Activated CD4-positive, alpha-beta T cell treated with anti-CD3 and anti-CD28 coated beads for 48 hours (primary cell): ENCODE results near the gene IRF1.
"Not testable (repeated sequence)": the region's sequence is repeated elsewhere in the genome, so short reads cannot be mapped to it uniquely, and the experiment has no call there.

Experiments used
- DNase-seq: peaks from one replicate; pipeline ENCODE4 v3.0.0-alpha.2; 2020

Gene IRF1

DNA sequence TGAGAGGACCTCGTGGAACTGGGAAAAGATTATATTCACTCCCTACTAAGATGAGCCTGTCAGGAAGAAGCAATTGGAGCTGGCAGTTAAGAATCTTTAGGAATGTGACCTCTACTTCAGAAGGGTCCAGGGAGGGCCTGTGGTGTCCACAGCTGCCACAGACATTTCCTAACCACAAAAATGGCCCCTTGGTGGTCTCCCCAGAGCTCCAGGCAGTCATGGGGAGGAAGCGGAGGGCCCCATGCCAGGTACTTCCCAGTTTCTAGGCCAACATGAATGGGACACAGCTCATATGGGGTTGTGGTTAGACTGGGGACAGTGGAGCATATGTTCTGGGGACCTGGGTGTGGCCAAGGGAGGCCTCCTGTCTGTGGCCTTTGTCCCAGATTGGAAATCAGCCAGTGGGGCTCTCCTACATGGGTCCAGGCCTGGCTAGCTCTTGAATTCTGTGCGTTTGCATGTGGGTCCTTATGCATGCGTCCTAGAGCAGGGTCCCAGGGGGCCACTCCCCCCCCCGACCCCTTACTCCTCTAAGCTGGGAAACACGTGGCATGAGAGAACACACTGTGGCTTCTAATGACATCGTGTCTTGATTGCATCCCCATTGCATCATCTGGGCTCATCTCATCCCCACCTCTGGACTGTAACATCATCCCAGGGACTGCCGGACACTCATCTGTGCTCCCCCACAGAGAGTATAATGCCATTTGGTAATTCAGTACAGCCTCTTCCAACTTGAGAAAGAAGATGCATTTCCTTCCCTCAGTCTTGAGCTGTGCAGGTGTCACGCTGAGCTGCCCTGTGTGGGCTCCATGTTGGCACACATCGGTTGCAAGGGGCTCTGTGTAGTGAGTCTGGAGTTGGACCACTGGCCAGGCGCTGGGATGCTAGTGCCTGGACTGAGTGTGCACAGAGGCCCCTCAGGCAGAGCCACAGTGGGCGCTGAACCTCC, 31.3 kb downstream of the IRF1 start:
- DNase-seq = no peak

DNA sequence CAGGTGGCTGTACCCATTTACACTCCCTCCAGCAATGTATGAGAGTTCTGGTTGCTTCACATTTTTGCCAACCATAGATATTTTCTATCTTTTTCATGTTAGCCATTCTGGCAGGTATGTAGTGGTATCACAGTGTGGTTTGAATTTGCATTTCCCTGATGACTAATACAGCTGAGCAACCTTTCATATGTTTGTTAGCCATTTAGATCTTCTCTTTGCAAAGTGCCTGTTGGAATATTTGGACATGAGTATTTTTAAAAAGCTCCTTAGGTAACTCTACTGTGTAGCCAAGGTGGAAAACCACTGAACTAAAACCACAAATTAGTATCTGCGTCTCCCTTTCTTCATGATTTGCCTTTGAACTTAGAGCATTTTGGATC, 31.9 kb downstream of the IRF1 start:
- DNase-seq = no peak

DNA sequence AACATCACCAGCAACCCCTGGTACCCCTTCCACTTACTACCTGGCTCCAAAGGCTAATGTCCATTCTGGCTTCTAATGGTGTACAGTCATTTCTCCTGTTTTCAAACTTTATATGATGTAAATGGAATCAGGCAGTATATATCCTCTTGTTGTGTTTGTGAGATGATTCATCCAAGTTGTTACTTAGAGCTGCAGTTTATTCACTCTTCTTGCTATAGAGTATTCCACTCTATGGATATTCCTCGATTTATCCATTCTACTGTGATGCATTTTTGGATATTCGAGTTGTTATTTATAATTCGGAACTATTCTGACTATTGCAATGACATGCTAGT, 32.4 kb downstream of the IRF1 start:
- DNase-seq = no peak

DNA sequence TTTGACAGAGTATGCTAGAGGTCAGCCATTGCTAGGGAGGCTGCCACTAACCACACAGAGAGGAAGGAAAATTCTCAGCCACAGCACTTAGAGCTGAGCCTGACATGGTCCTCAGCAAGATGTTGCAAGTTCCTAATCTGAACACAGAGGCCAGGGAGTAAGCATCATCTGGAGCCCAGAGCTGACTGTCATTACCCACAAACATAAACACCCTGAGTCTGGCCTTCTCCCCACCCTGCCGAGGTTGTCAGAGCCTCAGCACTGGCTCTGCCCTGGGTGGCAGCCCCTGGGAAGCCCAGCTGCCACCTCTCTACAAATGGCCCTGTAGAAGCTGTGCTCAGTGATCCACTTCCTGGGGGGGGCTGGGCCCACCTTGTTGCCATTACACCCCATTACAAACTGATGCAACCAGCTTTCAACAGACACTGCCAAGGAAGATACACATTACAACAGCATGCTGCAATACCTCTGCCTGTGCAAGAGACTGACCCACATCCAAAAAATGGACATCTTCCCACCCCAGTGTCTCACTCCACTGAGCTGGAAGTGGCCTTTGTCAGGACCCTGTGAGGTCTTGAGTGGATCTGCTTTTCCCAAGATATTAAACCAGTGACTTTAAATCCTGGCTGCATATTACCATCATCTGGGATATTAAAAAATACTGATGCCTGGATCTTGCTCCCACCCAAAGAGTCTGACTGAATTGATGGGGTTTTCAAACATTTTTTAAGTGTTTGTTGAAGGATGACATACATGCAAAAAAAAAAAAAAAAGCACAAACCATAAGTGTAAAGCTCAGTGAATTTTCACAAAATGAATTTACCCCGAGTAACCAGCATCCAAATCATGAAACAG, 33.0 kb downstream of the IRF1 start:
- no peak for DNase-seq

DNA sequence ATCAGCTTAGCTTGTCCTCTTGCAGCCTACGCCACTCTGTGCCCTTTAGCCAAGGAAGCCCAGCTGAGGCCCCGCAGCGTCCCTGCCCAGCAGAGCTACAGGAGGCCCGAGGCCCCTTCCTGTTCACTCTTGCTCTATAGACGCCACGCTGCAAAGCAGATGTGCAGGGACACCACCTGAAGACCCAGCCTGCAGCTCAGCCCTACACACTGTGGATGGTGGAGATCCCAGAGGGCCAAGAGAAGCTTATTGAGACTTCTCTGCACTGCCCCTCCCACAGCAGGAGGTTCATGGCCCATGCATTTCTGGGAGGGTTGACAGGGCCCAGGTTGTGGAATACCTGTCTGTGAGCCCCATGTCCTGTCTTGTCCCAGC, 33.6 kb downstream of the IRF1 start:
- no peak for DNase-seq

DNA sequence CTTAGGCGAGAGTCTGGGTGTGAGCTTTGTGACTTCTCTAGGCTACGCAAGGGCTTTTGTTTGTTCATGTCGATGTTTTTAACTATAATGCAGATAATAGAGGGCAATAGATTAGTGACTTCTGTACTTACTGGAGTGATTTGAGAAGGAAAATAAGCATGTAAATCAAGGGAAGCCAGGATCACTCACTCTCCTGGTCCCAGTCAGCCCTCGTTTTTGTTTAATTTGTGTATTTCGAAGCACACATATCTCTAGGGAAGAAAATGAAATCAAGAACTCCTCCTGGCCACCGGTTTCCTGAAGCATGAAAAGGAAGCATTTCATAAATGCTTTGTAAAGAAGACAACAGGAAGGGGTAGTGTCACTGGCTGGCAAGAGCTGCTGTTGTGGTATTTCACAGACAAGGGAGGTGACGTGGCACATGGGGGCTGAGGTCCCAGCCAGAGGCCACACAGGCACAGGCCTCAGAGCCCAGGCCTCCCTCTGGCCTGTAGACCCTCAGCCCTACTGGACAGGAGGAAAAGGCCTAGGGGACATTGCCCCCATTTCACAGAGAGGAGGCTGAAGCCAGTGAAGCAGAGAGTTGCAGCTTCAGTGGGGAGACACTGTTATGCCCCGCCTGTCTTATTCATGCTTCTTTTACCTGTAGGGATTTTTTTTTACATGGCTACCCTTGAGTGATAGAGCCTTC, 34.1 kb downstream of the IRF1 start:
- DNase-seq = peak; percentile 58

DNA sequence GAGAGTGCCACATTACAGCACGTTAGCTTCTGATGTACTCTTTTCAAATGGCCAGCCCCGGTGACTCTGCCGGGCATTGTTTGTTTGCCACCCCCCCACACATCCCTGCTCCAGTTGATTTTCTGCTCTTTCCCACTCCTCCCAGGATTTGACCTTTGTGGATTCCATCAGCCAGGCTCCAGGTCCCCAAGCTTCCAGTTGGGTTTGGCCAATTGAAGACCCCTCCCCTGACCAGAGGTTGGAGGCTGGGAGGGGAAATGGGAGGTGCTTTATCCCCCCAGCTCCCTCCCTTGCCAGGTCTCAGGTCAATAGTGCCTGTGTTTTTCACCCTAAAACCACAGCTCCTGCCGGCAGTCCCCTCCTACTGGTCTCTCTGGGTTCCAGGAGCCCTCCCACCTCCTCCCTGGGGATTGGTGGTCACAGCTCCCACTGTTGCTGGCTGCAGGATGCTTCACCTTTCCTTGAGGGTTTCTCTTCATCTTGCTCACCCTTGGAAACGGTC, 34.9 kb downstream of the IRF1 start:
- no peak for DNase-seq

DNA sequence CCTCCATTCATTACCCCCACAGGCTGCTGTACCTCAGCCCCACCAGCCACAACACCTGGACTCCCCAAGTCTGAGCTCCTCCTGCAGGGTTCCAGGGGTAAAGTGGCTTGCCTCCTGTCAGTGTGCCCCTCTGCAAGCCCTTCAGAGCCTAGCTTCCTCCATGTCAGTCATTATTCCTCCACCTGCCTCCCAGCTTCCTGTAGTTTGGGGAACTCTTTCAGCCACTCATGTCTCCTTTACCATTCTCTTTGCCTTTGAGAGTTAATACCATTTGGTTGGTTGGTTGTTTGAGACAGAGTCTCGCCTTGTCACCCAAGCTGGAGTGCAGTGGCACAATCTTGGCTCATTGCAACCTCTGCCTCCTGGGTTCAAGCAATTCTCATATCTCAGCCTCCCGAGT, 36.2 kb downstream of the IRF1 start:
- DNase-seq = no peak

DNA sequence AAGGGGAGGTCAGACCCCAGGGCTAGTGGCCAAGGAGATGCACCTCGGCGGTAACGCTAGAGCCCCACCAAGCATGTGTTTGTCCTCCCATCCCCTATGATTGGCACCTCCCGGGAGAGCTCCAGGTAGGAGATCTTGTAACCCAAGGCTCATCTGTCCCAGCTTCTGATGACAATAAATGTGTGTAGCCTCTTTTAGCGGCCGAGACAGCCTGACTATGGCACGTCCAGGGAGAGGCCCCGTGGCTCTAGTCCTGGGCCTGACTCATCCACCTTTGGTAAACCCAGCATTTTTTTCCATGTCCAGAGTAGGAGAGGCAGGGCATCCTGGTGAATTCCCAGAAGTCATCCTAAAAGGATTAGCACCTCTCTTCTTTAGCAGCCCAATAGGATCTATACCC, 39.2 kb downstream of the IRF1 start:
- no peak for DNase-seq

DNA sequence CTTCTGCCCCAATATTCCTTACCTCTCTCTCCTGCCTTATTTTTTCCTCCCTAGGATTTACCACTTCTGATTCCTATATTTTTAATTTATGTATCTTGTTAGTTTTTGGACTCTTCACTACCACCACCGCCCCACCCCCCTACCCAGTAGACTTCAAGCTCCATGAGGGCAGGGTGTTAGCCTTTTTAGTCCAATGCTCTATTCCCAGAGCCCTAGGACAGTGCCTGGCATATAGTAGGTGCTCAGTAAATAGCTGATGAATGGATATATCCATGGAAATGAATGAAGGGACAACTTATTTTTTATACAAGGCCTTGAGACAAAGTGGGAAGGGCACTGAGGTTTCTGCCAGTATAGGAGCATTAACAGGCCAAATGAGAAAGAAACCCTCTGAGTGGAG, 41.5 kb downstream of the IRF1 start:
- DNase-seq = no peak

DNA sequence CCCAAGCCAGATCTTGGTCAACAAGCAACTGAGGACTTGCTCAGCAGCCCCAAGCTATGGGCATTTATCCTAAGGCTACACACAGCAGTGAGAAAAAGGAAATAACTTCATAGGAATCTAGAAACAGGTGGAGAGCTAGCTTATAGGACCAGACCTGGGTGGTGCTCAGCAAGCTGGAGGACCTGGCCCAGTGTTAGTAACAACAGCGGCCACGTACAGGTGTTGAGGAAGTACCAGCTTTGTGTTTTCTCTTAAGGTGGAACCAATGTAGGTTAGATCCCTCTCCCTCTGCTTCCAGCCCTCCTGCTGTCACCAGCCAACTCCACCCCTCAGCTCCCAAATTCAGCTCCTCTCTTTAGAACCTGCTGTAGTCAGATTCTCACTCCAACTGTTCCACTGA, 43.4 kb downstream of the IRF1 start:
- no peak for DNase-seq

DNA sequence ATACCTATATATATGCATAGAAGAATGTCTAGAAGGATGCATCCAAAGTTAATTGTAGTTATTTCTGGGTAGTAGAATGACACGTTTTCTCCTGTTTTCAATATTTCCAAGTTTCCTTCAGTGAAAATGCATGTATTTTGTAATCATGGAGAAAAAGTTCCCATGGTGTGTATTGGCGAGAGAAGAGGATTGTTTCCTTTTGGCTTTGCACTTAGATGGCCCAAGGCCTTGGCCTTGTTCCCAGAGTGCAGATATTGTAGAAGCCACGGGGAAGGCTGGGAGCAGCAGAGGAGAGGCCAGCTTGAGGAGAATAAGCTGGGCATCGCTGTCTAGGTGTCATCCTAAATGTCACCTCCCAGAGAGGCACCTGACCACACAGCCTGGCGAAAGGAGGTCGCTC, 44.0 kb downstream of the IRF1 start:
- no peak for DNase-seq

DNA sequence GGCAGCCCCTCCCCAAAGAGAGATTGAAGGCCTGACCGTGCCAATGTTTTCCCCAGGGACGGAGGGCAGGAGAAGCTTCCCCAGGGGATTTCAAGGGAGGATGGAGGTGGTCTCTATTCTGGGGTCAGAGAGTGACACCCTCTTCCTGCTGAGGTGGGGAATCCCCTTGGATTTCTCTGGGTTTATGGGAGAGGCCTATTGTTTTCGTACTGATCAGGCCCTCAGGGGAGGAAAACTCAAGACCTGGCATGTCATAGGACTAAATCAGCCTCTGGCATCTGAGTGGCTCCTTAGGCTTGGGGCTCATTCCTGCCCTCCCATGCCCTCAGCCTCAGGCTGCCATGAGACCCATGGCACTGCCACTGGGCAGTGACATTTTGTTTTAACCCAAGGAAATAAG, 44.6 kb downstream of the IRF1 start:
- DNase-seq = no peak

DNA sequence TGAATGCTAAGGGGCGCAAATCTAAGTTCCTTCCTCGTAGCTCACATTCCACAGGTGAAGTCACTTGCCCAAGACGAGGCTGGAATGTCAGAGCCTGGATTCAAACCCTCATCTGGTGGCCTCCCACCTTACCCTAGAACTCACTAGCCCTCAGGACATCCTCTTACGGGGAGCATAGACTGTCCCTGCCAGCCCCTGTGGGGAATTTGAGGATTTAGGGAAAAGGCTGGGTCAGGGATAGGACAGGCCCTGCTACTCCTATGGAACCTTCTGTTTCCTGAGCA, 45.0 kb downstream of the IRF1 start:
- DNase-seq = no peak

DNA sequence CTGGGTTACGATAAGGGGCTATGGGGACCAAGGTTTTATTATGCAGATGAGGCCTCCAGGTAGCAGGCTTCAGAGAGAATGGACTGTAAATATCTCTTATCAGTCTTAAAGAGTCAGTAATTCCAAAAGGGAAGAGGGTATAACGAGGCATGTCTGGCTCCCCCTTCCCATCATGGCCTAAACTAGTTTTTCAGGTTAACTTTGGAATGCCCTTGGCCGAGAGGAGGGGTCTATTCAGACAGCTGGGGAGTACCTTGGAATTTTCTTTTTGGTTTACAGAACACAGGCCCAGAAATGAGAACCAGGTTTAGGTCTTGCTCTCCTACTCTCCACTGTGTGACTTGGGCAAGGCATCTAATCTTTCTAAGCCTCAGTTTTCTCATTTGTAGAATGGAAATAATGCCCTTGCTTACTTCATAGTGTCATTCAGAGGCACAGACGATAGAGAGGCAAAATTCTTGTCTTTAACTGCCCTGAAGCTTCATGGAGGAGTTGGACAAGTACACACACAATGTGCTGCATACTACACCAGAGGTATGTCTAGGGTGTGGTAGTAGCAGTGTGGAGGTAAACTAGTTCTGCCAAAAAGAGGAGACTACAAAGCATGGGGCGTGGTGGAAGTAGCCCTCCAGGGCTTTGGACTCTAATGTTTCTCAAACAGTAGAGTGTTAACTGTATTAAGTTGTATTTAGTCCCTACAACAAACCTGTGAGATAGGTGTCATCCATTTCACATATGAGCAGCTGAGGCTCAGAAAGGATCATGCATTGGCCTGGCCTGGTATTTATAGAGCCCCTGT, 45.5 kb downstream of the IRF1 start:
- DNase-seq = no peak

DNA sequence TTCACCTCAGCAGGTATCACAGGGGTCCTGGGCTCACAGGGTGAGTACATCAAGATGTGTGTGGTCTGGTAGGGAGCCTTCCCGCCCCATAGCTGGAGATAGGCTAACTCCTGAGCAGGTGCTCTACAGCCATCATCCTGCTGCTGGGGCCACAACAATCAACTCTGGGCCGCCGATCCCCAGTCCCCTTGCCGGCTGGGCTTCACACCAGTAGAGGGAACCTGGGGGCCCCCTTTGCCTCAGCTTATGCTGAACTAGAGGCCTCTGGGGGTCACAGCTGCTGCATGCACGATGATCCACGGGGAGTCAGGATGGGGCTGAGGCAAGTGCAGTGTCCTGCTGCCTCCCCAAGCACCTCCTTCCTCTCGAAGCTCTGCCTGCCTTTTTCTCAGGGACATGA, 46.5 kb downstream of the IRF1 start:
- DNase-seq = no peak

DNA sequence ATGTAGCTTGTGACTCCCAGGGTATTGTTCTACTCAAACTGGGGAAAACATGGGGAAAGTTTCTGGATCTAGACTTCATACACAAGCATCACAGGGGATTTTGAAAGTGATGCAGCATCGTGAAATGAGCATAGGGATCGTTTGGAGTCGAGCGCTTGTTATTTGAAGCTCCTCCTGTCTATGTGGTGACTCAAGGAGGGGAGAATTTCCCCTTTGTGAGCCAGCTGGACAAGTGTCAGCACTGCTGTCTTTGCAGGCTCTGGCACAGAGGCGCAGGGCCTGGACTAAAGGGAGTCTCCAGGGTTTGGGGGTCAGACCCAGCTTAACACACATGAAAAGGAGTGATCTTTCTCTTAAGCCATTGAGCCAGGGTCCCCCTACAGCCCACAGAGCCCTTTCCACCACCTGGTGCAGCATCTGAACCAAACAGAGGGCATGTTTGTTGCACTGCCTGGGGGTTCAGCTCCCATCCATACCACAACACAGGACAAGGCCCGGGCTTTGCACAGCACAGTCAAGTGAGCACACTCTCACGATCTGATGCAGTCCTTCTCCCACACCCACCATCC, 51.0 kb downstream of the IRF1 start:
- DNase-seq = no peak

DNA sequence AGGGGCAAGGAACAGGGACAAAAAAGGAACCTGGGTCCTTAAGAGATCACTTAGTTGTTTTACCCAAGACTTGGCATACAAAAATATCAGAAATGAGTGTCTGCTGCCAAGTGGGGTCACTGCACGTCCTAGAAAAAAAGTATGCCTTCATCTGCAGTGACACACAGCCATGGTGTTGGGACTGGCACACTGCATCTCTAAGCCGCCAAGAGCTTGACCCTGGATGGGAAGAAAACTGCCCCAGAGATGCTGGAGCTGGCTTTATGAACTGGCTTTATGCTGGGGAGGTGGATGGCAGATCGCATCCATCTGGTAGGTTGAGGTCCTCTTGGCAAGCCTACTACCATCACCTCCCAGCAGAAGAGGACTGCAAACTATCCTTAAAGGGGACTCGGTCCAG, 51.7 kb downstream of the IRF1 start:
- DNase-seq = no peak

DNA sequence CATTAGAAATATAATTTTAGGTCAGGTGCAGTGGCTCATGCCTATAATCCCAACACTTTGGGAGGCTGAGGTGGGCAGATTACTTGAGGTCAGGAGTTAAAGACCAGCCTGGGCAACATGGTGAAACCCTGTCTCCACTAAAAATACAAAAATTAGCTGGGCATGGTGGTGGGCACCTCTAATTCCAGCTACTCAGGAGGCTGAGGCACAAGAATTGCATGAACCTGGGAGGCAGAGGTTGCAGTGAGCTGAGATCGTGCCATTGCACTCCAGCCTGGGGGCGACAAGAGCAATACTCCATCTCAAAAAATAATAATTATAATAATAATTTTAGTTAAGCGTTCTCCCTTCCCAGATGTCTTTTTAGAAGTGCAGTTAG, 52.3 kb downstream of the IRF1 start:
- DNase-seq = not testable (repeated sequence)

DNA sequence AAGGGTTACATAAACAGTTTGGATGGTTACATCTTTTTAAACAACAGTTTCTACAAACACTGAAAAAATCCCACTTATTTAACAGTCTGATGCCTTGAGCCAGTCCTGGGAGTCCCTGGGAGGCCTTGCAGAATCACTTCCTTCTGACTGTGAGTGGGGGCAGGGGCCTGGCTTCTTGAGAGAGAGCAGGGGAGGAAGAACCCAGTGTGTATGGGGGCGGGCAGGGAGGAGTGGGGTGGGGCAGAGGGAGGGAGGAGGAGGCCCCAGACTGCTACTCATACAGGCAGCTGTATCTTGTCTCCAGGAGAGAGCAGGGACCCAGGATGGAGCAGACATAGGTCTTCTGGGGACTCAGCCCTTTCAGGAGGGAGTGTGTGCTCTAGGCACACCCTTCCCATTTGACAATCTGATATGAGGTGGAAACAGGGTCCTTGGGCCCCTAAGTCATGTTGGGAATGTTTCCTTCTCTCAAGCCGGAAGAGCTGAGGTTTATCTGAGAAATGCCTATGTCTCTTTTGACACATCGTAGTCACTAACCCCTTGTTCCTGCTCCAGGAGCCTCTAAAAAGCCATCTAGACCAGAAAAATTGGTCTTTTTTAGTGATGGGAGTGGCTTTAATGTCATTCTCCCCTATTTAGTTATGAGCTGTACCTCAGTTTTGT, 52.8 kb downstream of the IRF1 start:
- DNase-seq = peak; percentile 68

DNA sequence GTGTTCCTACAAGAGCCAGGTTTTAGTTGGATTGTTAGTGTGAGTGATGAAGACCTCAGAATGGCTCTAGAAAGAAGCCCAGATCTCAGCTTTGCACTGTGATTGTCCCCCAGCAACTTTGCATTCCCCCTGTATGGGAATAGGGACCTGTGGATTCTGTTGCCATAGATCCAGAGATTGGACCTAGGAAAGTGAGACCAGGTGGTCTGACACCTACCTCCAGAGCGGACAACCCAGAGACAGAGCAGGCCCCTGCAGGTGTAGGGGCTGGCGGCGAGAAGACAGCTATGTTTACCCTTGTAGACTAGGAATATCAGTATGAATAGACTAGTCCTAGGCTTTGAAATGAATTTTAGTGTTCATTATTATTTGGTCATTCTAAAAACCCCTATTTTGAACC, 53.6 kb downstream of the IRF1 start:
- DNase-seq = no peak

DNA sequence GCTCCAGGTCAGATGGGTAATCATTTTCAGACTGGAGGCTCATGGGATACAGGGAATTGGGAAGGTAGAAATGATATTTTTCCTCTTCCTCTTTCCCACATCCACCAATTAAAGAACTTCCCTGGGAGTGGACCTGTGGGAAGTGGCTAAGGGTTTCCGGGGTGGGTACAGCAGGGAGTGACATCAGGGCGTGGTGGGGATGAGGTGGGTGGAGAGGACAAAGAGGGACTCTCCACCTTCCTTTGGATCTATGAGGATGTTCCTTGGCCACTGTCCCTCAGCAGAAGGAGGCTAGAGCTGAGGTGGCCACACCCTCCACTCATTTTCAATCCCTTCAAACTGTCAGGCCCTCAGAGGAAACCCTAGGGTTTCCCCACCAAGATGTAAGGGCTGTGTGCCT, 54.7 kb downstream of the IRF1 start:
- DNase-seq = no peak
